K562 (cell line): ENCODE data around the gene ZFAND6. TPM values are rescaled to one million over a fixed set of nuclear protein-coding genes. Genes with fewer than 3 reads are reported as not detected.

Experiments
- ATAC-seq: fragments of 200-7000 bp; cut with Tn5 transposase; 3 replicates; pipeline ENCODE4 v1.9.1; 2020; ENCODE audit warnings: moderate library complexity
- BruUV-seq: library from RNA; stranded (reverse); fragments of 400-500 nt; replicated peaks from 2 replicates; lab custom pipeline; 2021; lab: Mats Ljungman, UMichigan
- CTCF ChIA-PET: fragments of 300-600 bp; formaldehyde crosslinking; extraction: SDS; loops from one replicate; lab custom pipeline; 2021; ENCODE audit warnings: low intra/inter-chr PET ratio; lab: Yijun Ruan, JAX
- POLR2A ChIA-PET: fragments of 300-600, 350-650 bp; sonication (Branson Sonifier 250); formaldehyde crosslinking; extraction: SDS; loops from one replicate; lab custom pipeline; 2021; ENCODE audit warnings: antibody characterized with exemption, inconsistent platforms; lab: Yijun Ruan, JAX
- DNase-seq, 4 experiments: peaks; one replicate each; pipeline versions ENCODE4 v3.0.0 to v3.0.0-alpha.2; 2011 to 2018; ENCODE audit warnings: low spot score in 3 of 4, mixed read lengths in 3 of 4; ENCODE audit errors: extremely low read depth in 1 of 4
- FAIRE-seq: peaks from 2 replicates; lab custom pipeline; 2011; peaks lifted over from hg19 to GRCh38; lab: Jason Lieb, UNC
- H2AFZ ChIP-seq: 2 replicates; pipeline ENCODE4 v1.6.0; 2011; ENCODE audit warnings: low read depth, low read length, control low read depth, inconsistent platforms
- H3K27ac ChIP-seq: fragments of 200-600 bp; 3 replicates; pipeline ENCODE4 v1.8.0; 2011; ENCODE audit warnings: low read depth, mild to moderate bottlenecking, control low read depth, inconsistent platforms, low read length, moderate library complexity, mixed read lengths; ENCODE audit errors: extremely low read depth
- H3K27me3 ChIP-seq, 2 experiments: fragments of 300-600 bp in 1 of 2; 2 replicates in 1 of 2; 3 replicates in 1 of 2; pipeline versions ENCODE4 v1.6.0 to v1.8.0; 2011; ENCODE audit warnings: inconsistent platforms in 2 of 2, low read length in 2 of 2, mild to moderate bottlenecking in 1 of 2, mixed read lengths in 1 of 2, moderate library complexity in 1 of 2; ENCODE audit not compliant: control insufficient read depth in 2 of 2, insufficient read depth in 2 of 2
- H3K36me3 ChIP-seq: fragments of 300-600 bp; 3 replicates; pipeline ENCODE4 v1.8.0; 2011; ENCODE audit warnings: mild to moderate bottlenecking, low read length, inconsistent platforms; ENCODE audit not compliant: control insufficient read depth, insufficient read depth
- H3K4me1 ChIP-seq, 2 experiments: fragments of 200-600 bp in 1 of 2; replicated peaks in 1 of 2; 2 replicates in 1 of 2; 3 replicates in 1 of 2; pipeline versions ENCODE4 v1.5.1 to v1.8.0; 2011; ENCODE audit warnings: inconsistent platforms in 2 of 2, low read length in 2 of 2, mild to moderate bottlenecking in 1 of 2, mixed read lengths in 1 of 2, moderate library complexity in 1 of 2; ENCODE audit not compliant: control insufficient read depth in 2 of 2, insufficient read depth in 2 of 2
- H3K4me2 ChIP-seq: 2 replicates; pipeline ENCODE4 v1.6.1; 2011; ENCODE audit warnings: low read length, control low read depth, inconsistent platforms, mixed read lengths; ENCODE audit not compliant: insufficient read depth
- H3K4me3 ChIP-seq: fragments of 200-600 bp; sonication (generic), shearing (Covaris generic); 2 replicates; pipeline ENCODE4 v1.5.1; 2016; ENCODE audit warnings: control low read depth, inconsistent platforms
- H3K79me2 ChIP-seq: fragments of 200-600 bp; 3 replicates; pipeline ENCODE4 v1.8.0; 2011; ENCODE audit warnings: low read length, inconsistent platforms; ENCODE audit not compliant: control insufficient read depth, insufficient read depth
- H3K9ac ChIP-seq, 2 experiments: 2 replicates each; pipeline versions ENCODE4 v1.6.0 to v1.6.1; 2011; ENCODE audit warnings: low read depth in 2 of 2, low read length in 2 of 2, control low read depth in 1 of 2, inconsistent platforms in 1 of 2, mild to moderate bottlenecking in 1 of 2, mixed read lengths in 1 of 2; ENCODE audit not compliant: insufficient read depth in 1 of 2
- H3K9me1 ChIP-seq: one replicate; pipeline ENCODE4 v1.6.0; 2011; ENCODE audit warnings: inconsistent platforms, mild to moderate bottlenecking, low read length, moderate library complexity; ENCODE audit not compliant: control insufficient read depth, insufficient read depth
- H3K9me3 ChIP-seq: replicated peaks from 2 replicates; pipeline ENCODE4 v1.5.1; 2011; ENCODE audit warnings: low read depth, low read length, inconsistent platforms; ENCODE audit not compliant: control insufficient read depth, insufficient read depth
- H4K20me1 ChIP-seq: replicated peaks from 2 replicates; pipeline ENCODE4 v1.6.1; 2011; ENCODE audit warnings: low read length, inconsistent platforms, mixed read lengths; ENCODE audit not compliant: control insufficient read depth, insufficient read depth
- ADNP ChIP-seq: fragments of 200-800 bp; sonication (Bioruptor generic); IDR thresholded peaks from 2 replicates; pipeline ENCODE4 v1.6.1; 2016; ENCODE audit warnings: missing genetic modification characterization, missing compliant biosample characterization
- CBX5 ChIP-seq: IDR thresholded peaks from 2 replicates; pipeline ENCODE4 v1.6.1; 2014; ENCODE audit warnings: low read depth, borderline replicate concordance
- ESRRB ChIP-seq: fragments of 250-450 bp; sonication (Bioruptor Pico); IDR thresholded peaks from 2 replicates; pipeline ENCODE4 v1.5.0; 2020; ENCODE audit warnings: mild to moderate bottlenecking, moderate library complexity, borderline replicate concordance
- HNRNPH1 ChIP-seq: fragments of 200-400 bp; formaldehyde crosslinking; optimal IDR thresholded peaks from 2 replicates; pipeline ENCODE3; 2017; ENCODE audit warnings: low read depth, mild to moderate bottlenecking, low read length, moderate library complexity
- ILK ChIP-seq: fragments of 450-650 bp; IDR thresholded peaks from 2 replicates; pipeline ENCODE4 v1.6.1; 2016; ENCODE audit warnings: missing genetic modification characterization, low read depth, mild to moderate bottlenecking, missing compliant biosample characterization, moderate library complexity, borderline replicate concordance
- NFE2L1 ChIP-seq: fragments of 450-650 bp; IDR thresholded peaks from 2 replicates; pipeline ENCODE4 v1.6.1; 2016; ENCODE audit warnings: missing genetic modification characterization, low read depth, mild to moderate bottlenecking, missing compliant biosample characterization, moderate library complexity, borderline replicate concordance
- PATZ1 ChIP-seq: fragments of 250-450 bp; sonication (Bioruptor Pico); IDR thresholded peaks from 2 replicates; pipeline ENCODE4 v1.5.0; 2020; ENCODE audit warnings: mild to moderate bottlenecking, borderline replicate concordance
- SAFB2 ChIP-seq: fragments of 200-400 bp; formaldehyde crosslinking; IDR thresholded peaks from 2 replicates; pipeline ENCODE4 v1.6.1; 2018; ENCODE audit warnings: borderline replicate concordance, low read length, low read depth, moderate library complexity; ENCODE audit not compliant: severe bottlenecking
- TAF15 ChIP-seq: fragments of 200-400 bp; formaldehyde crosslinking; IDR thresholded peaks from 2 replicates; pipeline ENCODE4 v1.6.1; 2017; ENCODE audit warnings: mild to moderate bottlenecking, low read depth, low read length, moderate library complexity
- TCF3 ChIP-seq: sonication (generic); formaldehyde crosslinking; IDR thresholded peaks from 2 replicates; pipeline ENCODE4 v1.4.0; 2020; ENCODE audit warnings: mild to moderate bottlenecking, missing genetic modification reagents
- ZNF316 ChIP-seq: fragments of 450-650 bp; IDR thresholded peaks from 2 replicates; pipeline ENCODE4 v1.6.1; 2016
- ZNF57 ChIP-seq: fragments of 450-650 bp; formaldehyde crosslinking; IDR thresholded peaks from 2 replicates; pipeline ENCODE4 v1.4.0; 2020; ENCODE audit warnings: mild to moderate bottlenecking, moderate library complexity
- ZNF609 ChIP-seq: sonication (generic); formaldehyde crosslinking; IDR thresholded peaks from 2 replicates; pipeline ENCODE4 v1.8.1; 2023; ENCODE audit warnings: missing genetic modification reagents, mild to moderate bottlenecking, borderline replicate concordance
- ZNF830 ChIP-seq: fragments of 250-450 bp; sonication (Bioruptor Pico); IDR thresholded peaks from 2 replicates; pipeline ENCODE4 v1.5.0; 2021; ENCODE audit warnings: mild to moderate bottlenecking
- WGBS: fragments of 100-300 bp; shearing (Covaris generic); methylation state at CpG from one replicate; pipeline ENCODE4 v1.1.6; 2016; ENCODE audit warnings: low coverage, mixed read lengths; ENCODE audit not compliant: insufficient coverage; ENCODE audit errors: missing lambda C conversion rate; 5-methylcytosine and 5-hydroxymethylcytosine counted together
- in situ Hi-C: fragments of 300-500 bp; cut with MboI; formaldehyde crosslinking; loops from 4 replicates; pipeline ENCODE4 v1.15.0; 2018; ENCODE audit warnings: inconsistent platforms, mixed read lengths
- intact Hi-C: fragments of 100-400 bp; cut with micrococcal nuclease; formaldehyde crosslinking; loops from 2 replicates; pipeline ENCODE4 v1.14.2; 2022
- polyA plus RNA-seq, 8 experiments: library from polyadenylated mRNA; depleted of rRNA in 4 of 8; stranded (reverse) in 5 of 8; unstranded in 3 of 8; fragments of >200 nt; fragmentation: Nextera tagmentation in 2 of 8; fragmentation: Illumina TruSeq in 1 of 8; extraction: Ambion mirVana in 2 of 8; extraction: Trizol in 1 of 8; gene quantifications; 2 replicates each; pipeline versions ENCODE4 v1.2.1 to v1.2.3, GENCODE V29; 2011 to 2014; ENCODE audit warnings: inconsistent platforms in 1 of 8, missing spikeins in 1 of 8
- total RNA-seq, 7 experiments: library from RNA; depleted of rRNA in 6 of 7; stranded (reverse); fragments of >200 nt in 6 of 7; fragmentation: Illumina TruSeq in 2 of 7; extraction: Trizol in 2 of 7; gene quantifications; 2 replicates each; pipeline versions ENCODE4 v1.2.1 to v1.2.3, GENCODE V29; 2011 to 2021; ENCODE audit warnings: low replicate concordance in 1 of 7

The ZFAND6 gene
- total and polyA plus RNA-seq, 9 of the 15 experiments (the other 6 are each of a cell fraction or from before 2014, with no cell fraction given) = 53.9 to 206 (median 88.9) TPM

DNA sequence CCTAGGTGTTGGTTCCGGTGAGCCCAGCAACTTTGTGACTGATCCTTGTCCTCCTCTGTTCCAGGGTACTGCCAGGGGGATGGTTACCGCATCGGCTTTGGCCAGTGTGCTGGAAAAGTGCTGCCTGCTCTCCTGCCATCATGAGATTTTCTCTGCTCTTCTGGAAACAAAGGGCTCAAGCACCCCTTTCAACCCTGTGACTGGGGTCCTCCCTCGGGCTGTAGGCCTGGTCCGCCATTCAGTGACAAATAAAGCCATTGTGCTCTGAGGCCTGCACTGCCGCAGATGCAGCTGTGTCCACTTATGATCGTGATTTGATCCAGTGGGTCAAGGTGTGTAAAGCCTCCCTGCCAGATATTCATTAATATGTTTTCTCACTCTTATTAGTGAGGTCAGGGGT is 126.6 kb downstream of the ZFAND6 start:
- Histone ChIP-seq H3K4me2 (no peak overlapping the region), H3K4me1 (no peaks in the 10 kb centered on the region), H4K20me1 (no peaks in the 10 kb centered on the region), H3K27ac (no peak overlapping the region), H3K9me3 (no peaks in the 10 kb centered on the region), H3K27me3 (no peaks in the 10 kb centered on the region), H3K36me3 (peaks cover 74% of the 10 kb centered on the region; the same call in 2 of the 3 replicates), H3K9ac (peak overlapping the region in 1 of 2 experiments; percentile 20; a peak in 1 of 4 replicates), H2AFZ (no peak overlapping the region), H3K9me1 (no peaks in the 10 kb centered on the region), H3K79me2 (no peaks in the 10 kb centered on the region), H3K4me3 (no peak overlapping the region)
- ChIA-PET CTCF (no interaction called here), POLR2A (no interaction called here)
- intact Hi-C loops = no loop called here
- DNase-seq (no peak), ATAC-seq (no peak), FAIRE-seq (no peak)
- TF ChIP-seq ADNP (tag) (no peak), CBX5 (no peak), PATZ1 (CRISPR knock-in tag) (no peak), ZNF609 (CRISPR knock-in tag) (no peak), HNRNPH1 (no peak), ESRRB (CRISPR knock-in tag) (no peak), NFE2L1 (no peak), ZNF57 (CRISPR knock-in tag) (no peak), ZNF316 (no peak), SAFB2 (no peak), ILK (no peak), ZNF830 (CRISPR knock-in tag) (no peak), TCF3 (no peak), TAF15 (no peak)
- WGBS = 97% methylated on average over 7 of the region's 7 CpGs
- in situ Hi-C loops = no loop called here
- BruUV-seq = no TSS peak
